LoVo (cell line): ENCODE results near the gene ADGRF5.

Experiments
- DNase-seq: peaks from one replicate; pipeline ENCODE4 v3.0.0-alpha.2; 2016; ENCODE audit warnings: low spot score

Gene ADGRF5

DNA sequence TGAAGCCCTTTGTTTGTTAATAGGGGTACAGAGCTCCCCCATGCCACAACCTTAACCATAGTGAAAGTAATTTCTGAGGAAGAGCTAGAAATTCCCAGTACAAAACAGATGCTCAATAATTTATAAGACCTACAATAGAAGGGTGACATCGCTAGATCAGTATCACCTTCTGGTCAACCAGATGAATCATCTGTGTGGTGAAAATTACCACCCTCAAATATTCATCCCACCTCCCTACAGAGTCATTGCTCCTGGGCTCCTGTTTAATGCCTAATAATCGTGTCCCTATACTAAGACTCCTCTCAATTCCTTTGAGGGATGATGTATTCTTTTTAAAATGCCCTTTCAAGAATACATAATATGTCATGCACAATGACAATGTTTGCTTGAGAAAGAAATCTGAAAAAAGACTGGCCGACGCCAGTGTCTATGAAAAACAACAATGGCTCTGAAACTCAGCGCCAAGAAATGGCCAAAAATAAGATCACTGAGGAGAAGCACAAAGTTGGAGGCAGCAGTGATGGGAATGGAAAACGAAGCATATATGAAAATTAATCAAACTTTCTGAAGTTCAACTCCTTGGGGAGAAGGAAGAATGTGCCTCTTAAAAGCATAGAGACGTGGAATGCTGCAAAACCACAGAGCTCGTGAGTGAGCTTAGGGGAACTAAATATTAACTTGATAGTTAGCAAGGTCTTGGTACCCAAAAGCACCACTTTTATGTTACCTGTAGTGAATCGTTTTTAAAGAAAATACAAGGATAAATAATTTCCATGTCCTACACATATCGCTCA lies 11.0 kb upstream of the ADGRF5 start:
- DNase-seq: peak; percentile 3

DNA sequence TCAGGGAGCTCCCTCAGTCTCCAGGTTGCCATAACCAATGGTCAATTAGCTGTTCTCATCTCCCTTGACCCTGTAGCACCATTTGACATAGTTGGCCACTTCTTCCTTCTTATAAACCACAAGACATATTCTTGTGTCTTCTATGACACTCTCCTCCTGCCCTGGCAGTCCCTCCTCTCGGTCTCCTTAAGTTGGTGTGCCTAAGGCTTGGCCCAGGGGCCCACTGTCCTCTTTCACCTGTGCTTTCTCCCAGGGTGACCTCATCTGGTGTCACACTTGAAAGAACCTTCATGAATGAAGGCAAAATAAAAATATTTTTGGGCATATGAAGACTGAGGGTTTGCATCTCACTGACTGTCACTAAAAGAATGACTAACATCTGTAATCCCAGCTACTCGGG lies 9.7 kb upstream of the ADGRF5 start:
- no peak for DNase-seq

DNA sequence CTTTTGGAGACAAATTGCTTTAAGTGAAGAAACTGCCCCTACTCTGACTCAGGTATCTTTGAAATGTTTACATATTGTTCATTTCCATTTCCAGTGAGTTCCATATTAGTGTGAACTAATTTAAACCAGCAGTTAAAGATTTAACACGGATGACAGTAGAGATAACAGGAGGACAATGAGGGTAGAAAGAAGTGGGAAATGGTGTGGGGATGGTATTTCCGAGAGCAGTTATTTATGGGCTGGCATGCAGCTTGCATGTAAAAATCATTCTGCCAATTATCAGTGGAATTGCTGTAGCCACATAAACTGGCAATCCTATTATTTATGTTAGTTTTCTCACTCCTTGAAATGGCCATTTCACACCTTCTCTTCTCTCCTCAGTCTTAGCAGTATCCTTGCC lies 8.6 kb upstream of the ADGRF5 start:
- DNase-seq: no peak

DNA sequence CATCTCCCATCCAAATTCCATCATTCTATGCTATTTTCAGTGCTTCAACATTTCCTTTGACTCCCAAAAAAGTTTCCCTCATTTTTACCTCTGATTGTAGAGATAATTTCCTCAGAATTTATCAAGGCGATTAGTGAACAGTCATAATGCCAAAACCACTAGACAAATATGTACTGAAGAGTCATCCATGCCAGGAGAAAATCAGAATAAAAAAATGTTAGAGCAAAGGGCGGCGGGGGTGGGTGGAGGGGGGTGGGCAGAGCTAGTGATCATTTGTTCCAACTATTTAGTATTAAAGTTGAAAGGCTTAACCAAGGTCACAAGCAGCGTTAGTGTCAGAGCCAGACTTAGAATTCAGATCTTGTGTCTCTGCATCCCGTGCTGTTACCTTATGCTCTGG lies 5.3 kb upstream of the ADGRF5 start:
- no peak for DNase-seq

DNA sequence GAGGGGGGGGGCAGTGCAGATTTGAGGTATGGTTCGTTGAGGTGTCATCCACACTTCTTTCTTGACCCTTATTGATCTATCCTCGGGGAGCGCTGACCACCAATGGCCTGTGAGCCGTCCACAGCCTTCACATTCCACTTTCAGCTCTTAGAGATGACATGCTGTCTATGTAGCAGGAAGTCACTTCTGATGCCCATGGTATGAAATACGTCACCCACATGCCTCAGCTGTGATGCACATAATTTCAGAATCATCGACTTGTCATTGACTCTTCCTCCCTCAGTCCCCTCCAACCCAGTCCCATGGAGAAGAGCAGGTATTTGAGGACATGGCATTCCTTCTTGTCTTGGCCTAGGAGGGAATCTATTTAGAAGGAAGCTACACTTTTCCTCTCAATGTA lies 4.7 kb upstream of the ADGRF5 start:
- DNase-seq: no peak

DNA sequence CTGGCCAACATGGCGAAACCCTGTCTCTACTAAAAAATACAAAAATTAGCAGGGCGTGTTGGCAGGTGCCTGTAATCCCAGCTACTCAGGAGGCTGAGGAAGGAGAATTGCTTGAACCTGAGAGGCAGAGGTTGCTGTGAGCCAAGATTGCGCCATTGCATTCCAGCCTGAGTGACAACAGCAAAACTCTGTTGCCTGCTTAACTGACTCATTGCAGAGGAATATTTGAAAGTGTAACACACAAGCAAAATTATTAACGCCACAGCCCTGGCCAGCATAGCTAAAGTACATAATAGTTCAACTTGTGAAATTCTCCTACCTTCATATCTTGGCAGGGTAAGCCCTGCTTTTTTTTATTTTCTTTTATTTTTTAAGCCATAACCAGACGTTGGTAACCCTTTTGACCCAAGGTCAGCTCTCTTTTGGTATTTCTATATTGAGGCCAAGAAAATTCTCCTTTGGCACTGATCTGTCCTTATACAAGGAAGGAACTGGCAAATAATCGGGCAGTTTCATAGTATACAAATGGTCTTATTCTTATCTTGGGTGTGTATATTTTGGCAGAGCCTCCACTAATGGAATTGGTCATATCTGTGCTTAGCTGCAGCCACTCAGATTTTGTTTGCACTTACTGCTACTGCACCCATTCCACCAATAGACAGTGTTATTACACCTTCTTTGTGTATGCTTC lies 4.0 kb upstream of the ADGRF5 start:
- DNase-seq: peak; percentile 25

DNA sequence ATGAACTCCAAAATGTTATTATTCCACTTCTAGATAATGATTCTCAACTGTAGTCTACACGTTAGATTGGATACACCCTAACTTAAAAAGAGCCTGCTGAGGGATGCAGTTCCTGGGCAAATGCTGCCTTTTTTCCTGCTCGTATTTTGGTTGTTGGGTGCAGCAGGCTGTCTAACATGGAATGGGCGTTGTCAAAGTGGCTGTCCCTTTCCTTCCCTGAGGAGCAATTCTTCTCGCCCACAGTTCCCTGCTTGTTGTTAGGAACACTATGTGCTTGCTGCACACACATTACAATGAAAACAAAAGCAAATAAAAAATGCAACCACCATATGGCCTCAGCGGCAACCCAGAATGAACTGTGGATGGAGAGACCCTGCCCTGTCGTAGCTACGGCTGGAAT lies 1.7 kb upstream of the ADGRF5 start:
- DNase-seq: no peak

DNA sequence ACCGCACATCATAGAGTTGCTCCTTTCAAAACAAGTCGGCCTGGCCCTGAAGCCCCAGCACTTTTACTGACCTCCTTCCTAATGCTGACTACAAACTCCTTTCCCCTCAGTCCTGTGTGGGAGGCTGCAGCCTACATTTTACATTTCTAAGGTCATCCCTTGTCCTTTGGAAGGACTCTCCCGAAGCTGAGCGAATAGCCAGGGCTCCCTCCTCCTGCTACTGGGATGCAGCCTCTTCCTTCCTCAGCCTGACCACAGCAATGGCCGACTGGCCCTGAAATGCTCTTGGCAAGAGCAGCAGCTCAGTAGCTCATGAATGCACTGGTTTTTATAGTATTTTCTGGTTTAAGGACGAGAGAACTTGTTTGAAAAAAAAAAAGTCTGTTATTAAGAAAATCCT lies 679 bp downstream of the ADGRF5 start:
- DNase-seq: no peak

DNA sequence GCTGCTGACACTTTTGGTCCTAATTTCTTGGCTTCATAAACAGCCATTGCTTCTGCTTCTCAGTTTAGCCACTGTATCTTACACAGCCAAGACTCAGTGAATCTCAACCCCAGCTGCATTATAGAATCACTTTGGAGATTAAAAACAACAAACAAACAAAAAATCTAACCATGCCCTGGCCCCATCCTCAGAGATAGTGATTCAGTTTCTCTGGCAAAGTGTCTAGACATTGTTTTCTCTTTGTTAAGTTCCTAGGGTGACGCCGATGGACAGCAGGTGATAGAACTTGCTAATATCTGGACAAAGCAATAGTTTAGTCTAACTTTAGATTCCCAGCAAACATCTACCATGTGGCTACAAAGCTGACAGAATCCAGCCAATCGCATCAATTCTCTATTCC lies 2.9 kb downstream of the ADGRF5 start:
- DNase-seq: no peak

DNA sequence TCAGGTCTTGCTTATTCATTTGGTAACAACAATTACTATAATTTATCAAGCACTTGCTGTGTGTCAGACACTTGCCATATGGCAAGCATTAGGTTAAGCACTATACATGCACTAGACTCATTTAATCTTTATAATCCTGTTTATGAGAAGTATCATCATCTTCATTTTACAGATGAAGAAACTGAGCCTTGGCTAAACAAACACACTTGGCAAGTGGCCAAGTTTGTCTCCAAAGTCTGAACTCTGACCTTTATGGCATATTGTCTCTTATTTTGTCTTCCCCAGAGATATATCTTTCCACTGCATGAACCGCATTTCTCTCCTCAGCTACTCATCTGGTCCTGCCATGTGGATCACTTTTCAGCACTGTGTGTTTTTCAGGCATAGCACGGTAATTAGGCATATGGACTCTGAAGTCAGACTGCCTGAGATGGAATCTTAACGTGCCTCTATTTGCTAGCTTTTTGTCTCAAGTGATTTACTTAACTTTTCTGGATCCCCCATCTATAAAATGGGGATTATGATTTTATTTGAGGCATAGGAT lies 4.7 kb downstream of the ADGRF5 start:
- DNase-seq: no peak

DNA sequence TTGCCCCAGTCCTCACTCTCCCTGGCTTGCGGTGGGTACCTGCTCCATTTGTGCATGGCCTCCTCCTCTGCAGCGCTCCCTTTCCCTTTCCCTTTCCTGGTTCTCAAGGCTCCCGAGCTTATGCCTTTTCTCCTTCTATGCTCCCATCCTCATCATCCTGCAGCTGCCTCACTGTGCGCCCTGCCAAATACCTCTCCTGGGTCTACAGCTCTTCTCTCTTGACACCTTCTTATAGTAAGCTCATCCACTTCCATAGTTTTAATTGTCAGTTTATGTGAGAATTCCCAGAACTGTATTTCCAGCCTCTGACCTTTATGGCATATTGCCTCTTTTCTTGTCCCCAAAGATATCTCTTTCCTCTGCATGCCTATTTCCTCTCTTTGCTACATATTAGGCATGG lies 5.9 kb downstream of the ADGRF5 start:
- no peak for DNase-seq

DNA sequence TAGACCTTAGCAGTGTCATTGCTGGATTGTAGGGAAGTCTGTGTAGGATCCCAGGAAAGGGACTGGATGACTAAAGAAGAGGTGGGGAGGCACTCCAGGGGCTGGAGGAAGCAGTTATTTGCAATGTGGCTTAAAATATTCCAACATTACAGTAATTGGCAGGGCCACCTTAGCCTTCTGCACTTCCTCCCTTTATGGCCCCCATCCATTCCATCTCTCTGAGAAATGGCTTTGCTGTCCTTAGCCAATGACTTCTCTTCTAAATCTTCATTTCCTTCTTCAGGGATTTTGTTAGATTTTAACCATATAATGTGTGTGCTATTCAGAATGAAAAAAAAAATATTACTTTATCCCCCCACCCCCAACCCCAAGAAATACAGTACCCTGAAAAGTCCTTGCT lies 6.4 kb downstream of the ADGRF5 start:
- DNase-seq: no peak

DNA sequence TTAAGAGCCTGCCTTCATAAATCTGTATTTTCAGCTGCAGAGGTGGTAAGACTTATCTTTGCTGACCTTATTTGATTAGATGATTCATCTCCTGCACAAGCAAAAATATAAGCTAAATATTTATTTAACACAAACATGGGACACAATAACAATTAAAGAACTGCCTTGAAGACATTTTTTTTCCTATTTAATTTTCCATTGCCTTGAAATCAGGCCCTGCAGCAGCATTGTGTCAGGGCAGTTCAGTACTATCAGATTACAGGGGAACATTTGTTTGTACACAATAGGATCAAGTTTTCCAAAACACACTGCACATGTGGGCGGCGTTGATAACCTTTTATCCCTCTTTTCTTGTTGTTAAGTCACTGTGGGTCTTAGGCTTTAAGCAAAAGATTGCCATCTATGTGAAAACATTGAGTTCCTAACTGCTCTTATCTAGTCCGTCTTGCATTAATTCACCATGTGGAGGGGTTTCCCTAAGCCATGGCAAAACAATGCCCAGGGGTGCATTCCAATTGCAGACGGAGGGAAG lies 7.4 kb downstream of the ADGRF5 start:
- DNase-seq: peak; percentile 3

DNA sequence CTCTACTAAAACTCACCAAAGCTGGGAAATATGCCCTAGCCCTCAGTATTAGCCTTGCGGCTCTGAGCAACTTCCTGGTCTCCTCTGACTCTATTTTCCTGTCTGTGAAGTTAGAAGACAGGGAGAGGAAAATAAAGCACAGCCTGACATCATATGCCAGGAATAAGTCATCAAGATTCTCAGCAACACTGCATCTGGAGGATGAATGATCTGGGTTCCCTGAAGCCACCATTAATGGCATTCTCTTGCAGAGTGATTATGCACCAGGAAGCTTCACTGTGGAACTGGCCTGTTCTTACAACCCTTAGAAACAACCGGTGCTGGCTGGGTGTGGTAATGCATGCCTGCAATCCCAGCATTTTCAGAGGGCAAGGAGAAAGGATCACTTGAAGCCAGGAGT lies 12.4 kb downstream of the ADGRF5 start:
- no peak for DNase-seq

DNA sequence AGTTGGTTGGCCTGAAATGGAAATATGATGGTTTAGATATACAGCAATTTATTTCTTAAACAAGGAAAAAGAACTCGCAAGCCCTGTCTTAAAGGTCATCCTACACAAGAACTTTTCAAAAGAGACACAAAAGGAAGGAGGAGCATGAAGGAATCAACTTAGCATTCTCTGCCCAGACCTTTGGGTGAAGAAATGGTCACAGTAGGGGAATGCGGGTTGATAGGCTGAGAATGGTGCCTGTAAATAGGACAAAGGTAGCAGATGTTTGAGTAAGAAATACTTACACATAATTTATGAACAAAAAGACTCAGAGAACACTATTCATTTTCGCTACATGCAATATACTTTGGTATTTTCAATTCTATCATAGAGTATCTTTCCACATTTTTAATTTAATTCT lies 15.0 kb downstream of the ADGRF5 start:
- no peak for DNase-seq

DNA sequence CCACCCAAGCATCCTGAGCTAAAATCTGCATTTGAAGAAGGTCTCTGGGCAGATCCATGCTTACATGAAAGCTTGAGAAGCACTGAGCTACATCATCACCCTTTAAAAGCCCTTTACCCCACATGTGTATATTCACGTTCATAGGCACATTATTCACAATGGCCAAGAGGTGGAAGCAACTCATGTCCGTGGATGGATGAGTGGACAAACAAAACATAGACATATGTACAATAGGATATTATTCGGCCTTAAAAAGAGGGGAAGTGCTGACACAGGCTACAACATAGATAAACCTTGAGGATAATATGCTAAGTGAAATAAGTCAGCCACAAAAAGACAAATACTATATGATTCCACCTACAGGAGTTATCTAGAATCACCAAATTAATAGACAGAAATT lies 17.6 kb downstream of the ADGRF5 start:
- no peak for DNase-seq

DNA sequence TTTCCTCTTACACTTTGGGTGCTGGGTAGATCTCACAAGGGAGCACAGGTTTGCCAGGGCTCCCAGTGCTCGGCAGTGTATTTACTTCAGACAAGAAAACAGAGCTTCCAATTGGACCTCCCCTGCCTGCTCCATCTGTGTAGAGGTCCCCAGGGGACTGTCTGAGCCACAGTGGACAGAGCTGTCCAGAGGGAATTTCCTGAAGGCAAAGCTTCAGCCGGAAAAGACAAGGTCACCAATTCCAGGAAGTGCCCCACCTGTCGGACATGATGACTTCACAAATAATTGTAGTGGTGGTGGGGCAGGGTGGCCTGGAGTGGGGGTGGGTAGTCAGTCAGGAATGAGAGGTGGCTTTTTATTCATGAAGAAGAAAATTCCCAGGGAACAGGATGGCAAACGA lies 18.6 kb downstream of the ADGRF5 start:
- no peak for DNase-seq

DNA sequence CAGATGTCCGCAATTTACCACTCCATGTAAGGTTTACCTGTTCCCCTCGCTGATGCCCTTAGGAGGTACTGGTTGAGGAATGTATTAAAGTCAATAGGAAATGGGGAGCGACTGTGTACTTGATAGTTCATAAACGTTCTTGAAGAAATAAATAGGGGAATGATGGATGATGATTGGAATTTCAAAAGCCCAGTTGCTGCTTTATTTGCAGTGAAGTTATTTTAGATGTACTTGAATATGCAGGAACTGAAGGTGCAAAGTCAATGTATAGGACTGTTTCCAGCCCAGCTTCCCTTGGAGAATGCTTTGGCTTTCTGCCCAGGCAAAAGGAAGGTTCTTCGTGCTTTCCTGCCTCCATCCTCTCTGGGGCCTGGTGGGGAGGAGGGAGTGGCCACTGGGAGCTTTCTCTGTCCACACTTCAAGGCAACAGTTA lies 19.8 kb downstream of the ADGRF5 start:
- no peak for DNase-seq

DNA sequence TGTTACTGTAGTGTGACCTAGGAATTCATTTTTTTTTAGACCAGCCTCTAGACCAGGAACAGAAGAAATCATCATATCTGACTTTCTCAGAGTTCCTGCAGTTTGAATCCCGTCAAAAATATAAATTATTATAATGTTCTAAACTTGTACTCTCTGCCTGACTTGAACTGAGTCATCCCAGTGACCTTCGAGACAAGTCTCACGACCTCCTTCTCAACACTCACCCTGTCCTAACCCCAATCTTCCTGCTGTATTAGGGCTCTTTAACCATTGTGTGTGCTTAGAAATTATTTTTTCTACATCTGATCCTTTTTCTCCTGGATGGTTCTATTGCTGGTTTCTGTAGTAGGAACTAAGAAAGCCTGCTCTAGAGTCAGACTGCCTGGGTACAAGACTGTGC lies 21.5 kb downstream of the ADGRF5 start:
- no peak for DNase-seq

DNA sequence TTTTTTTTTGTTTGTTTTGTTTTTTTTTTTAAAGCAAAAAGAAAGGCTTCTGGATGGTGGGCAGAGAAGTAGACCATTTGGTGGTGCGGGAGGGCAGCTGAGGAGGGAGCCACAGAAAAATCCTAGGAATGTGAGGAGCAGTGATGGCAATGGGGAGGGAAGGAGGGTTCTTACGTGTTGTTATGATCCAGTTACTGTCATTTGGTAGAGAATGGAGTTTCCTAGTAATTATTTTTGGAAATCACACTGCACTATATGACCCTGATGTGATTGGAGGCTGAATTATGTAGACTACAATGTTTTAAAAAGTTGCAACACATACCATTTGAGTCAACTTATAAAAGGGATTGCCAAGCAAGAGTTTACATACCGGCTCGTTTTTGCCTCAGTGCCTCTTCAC lies 22.1 kb downstream of the ADGRF5 start:
- no peak for DNase-seq

DNA sequence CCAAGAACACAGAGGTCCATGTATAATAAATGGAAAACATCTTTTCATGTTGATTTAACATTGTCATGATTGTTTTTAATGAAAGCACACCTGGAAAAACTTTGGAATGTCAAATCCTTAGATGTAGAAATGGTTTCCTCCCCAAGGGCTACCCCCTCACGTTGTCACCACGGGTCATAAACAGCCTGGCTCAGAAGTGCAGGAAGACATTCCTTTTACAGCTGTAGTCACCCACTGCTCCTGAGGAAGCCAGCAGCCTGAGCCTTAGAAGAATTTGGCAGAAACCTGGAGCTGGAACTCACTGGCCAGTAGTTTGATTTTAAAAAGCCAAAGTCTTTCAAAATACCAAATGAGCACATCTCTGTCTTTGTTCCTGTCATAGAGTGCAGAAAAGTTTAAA lies 23.7 kb downstream of the ADGRF5 start:
- DNase-seq: no peak

DNA sequence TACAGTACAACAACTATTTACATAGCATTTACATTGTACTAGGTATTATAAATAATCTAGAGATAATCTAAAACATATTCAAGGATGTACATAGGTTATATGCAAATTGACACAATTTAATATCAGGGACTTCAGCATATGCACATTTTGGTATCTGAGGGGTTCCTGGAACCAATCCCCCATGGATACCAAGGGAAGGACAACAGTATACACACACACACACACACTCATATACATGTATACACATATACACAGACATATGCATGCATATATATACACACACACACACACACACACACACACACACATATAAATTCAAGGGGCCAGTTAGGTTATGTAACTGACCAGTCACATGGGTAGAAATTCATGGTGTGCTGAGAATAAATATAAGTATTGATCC lies 24.9 kb downstream of the ADGRF5 start:
- DNase-seq: no peak

DNA sequence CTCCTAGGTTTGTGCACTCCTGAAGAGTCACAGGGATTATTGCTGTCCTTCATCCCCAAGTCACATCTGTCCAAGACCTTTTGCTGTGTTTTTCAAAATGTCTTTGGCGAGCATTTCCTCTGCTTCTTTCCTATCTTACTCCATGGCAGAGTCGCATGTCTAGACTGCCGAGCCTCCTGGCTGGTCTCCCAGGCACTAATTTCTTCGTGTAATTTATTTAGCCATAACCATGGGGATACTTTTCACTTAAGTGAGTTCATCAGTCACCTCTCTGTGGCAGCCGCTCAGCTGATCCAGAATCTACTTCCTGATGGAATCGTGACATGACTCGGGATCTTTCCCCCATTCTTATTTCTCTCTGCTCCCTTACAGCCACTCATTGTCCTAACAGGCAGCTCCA lies 25.8 kb downstream of the ADGRF5 start:
- DNase-seq: no peak
